ENCODE data around the gene ELAVL2.

ELAVL2 gene

GRCh38 chr9:23743036-23743435, 83.0 kb downstream of the ELAVL2 start:
- H3K4me3 ChIP-seq (replicated peaks; ENCODE audit: low read depth, low read length), result no peak overlapping the region
- TF ChIP-seq CTCF (IDR thresholded peaks at IDR 0.05; ENCODE audit: low read depth, low read length, missing control alignments), result no peak
- no peak for DNase-seq (ENCODE audit: extremely low read depth, low read depth)

GRCh38 chr9:23741351-23741750, 84.7 kb downstream of the ELAVL2 start:
- DNase-seq (ENCODE audit: extremely low read depth, low read depth), result no peak
- no peak for TF ChIP-seq CTCF (IDR thresholded peaks at IDR 0.05; ENCODE audit: low read depth, low read length, missing control alignments)
- H3K4me3 ChIP-seq (replicated peaks; ENCODE audit: low read depth, low read length), result no peak overlapping the region

- DNase-seq (ENCODE audit: extremely low read depth, low read depth), result no peak
- H3K4me3 ChIP-seq (replicated peaks; ENCODE audit: low read depth, low read length), result no peak overlapping the region
- no peak for TF ChIP-seq CTCF (IDR thresholded peaks at IDR 0.05; ENCODE audit: low read depth, low read length, missing control alignments)
Observed at GRCh38 chr9:23740531-23740930, 85.5 kb downstream of the ELAVL2 start.

- no peak for DNase-seq (ENCODE audit: extremely low read depth, low read depth)
Observed at GRCh38 chr9:23739753-23740152, 86.3 kb downstream of the ELAVL2 start.

GRCh38 chr9:23736293-23736692, 89.7 kb downstream of the ELAVL2 start:
- DNase-seq (ENCODE audit: extremely low read depth, low read depth), result no peak
- H3K4me3 ChIP-seq (replicated peaks; ENCODE audit: low read depth, low read length), result no peak overlapping the region
- TF ChIP-seq CTCF (IDR thresholded peaks at IDR 0.05; ENCODE audit: low read depth, low read length, missing control alignments), result no peak

More at GRCh38 chr9:23739753-23740152, 86.3 kb downstream of the ELAVL2 start:
- no peak for TF ChIP-seq CTCF (IDR thresholded peaks at IDR 0.05; ENCODE audit: low read depth, low read length, missing control alignments)
- no peak overlapping the region for H3K4me3 ChIP-seq (replicated peaks; ENCODE audit: low read depth, low read length)

- no peak overlapping the region for H3K4me3 ChIP-seq (replicated peaks; ENCODE audit: low read depth, low read length)
- no peak for TF ChIP-seq CTCF (IDR thresholded peaks at IDR 0.05; ENCODE audit: low read depth, low read length, missing control alignments)
- DNase-seq (ENCODE audit: extremely low read depth, low read depth), result no peak
Observed at GRCh38 chr9:23733495-23734078, 92.5 kb downstream of the ELAVL2 start.

GRCh38 chr9:23731353-23731752, 94.7 kb downstream of the ELAVL2 start:
- DNase-seq (ENCODE audit: extremely low read depth, low read depth), result no peak
- no peak overlapping the region for H3K4me3 ChIP-seq (replicated peaks; ENCODE audit: low read depth, low read length)
- TF ChIP-seq CTCF (IDR thresholded peaks at IDR 0.05; ENCODE audit: low read depth, low read length, missing control alignments), result no peak
